ES-I3 (cell line): ENCODE results near the gene VWA5B1.

ENCODE experiments used
- H3K36me3 ChIP-seq: 2 replicates; pipeline ENCODE4 v1.6.1; 2013; ENCODE audit warnings: mild to moderate bottlenecking, low read length, control low read depth, moderate library complexity; ENCODE audit not compliant: insufficient read depth
- H3K4me1 ChIP-seq: 2 replicates; pipeline ENCODE4 v1.6.1; 2013; ENCODE audit warnings: mild to moderate bottlenecking, control low read depth, low read length; ENCODE audit not compliant: insufficient read depth
- H3K9ac ChIP-seq: 2 replicates; pipeline ENCODE4 v1.6.1; 2013; ENCODE audit warnings: low read depth, mild to moderate bottlenecking, low read length, moderate library complexity
- H3K9me3 ChIP-seq: 2 replicates; pipeline ENCODE4 v1.6.1; 2013; ENCODE audit warnings: mild to moderate bottlenecking, low read length, moderate library complexity; ENCODE audit not compliant: control insufficient read depth, insufficient read depth

Gene VWA5B1

DNA sequence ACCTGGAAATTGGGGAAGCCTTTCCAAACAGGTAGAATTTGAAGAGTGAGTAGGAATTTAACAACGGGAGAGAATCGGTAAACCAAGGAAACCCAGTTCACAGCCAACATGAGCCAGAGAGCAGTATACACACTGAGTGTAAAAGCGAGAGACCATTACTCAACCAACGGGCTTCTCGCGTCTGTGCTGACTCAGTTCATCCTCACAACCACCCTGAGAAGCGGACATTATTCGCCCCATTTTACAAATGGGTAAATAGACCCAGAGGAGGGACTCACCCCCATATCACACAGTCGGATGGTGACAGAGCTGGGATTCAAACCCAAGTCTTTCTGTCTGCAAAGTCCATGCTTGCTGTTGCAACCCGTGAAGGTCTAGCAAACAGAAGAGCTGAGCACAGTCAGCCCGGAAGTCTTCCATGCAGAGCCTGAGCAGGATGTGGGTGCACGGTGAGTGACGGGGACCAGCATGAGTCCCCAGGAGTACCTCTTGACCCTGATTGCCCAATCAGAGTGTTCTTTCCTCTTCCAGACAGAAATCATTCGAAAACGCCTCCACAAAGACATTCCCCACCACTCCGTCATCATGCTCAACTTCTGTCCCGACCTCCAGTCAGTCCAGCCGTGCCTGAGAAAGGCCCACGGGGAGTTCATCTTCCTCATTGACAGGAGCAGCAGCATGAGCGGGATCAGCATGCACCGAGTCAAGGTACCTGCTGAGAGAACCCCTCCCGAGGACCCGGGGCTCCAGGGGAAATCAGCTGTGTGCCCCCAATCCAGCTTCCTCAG, 32.3 kb downstream of the VWA5B1 start:
- H3K9ac ChIP-seq: no peak overlapping the region
- no peaks in the 10 kb centered on the region for H3K36me3 ChIP-seq
- peaks cover 4% of the 10 kb centered on the region; the same call in 1 of the 2 replicates for H3K4me1 ChIP-seq
- H3K9me3 ChIP-seq: no peaks in the 10 kb centered on the region

DNA sequence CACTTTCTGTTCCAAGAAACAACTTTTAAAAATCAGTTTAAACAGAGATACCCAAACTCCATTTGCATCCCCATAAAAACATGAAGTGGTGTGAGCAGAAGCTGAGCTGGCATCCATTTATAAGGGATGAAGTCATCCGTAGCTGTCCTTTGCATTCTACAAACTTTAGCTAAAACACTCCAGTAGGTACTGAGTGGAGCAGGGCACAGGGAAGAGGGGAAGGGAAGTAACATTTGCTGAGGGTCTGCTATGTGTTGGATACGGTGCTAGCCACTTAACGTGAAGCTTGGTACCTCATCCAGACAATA, 32.9 kb downstream of the VWA5B1 start:
- H3K4me1 ChIP-seq: peaks cover 4% of the 10 kb centered on the region; the same call in 1 of the 2 replicates
- H3K9ac ChIP-seq: no peak overlapping the region
- H3K36me3 ChIP-seq: no peaks in the 10 kb centered on the region
- H3K9me3 ChIP-seq: no peaks in the 10 kb centered on the region

- Histone ChIP-seq H3K36me3 (no peaks in the 10 kb centered on the region), H3K4me1 (0 out of 2 replicates have a peak, but pooled peaks cover 4% of the 10 kb centered on the region), H3K9me3 (no peaks in the 10 kb centered on the region), H3K9ac (no peak overlapping the region)
Measured at GRCh38 chr1:20324704-20325406, 34.2 kb downstream of the VWA5B1 start.

- H3K36me3 ChIP-seq: no peaks in the 10 kb centered on the region
Measured at GRCh38 chr1:20325407-20325843, 34.8 kb downstream of the VWA5B1 start.

DNA sequence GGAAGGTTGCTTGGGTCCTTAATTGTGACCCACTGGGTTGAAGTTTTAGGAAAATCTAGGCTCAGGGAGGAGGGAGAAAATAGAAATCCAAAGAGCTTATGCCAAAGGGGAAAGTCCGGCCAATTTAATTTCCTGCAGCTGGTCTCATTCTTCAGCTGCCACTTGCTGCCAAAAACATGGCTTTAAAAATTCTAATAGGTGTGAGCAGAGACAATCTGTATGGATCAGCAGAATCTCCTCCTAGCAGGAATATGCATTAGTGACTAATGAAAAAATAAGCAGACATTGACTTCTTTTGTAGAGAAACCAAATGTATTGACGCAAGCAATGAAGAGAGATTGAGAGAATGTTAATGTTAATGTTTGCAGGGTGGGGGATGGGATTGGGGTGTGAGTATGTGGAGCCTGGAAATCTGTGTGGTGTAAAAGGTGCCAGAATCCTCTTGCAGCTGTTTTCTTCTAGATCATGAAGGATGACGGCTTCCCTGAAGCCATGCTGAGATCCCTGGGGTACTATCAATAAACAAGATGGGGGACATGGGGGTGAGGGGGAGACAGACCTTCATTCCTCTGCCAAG, 35.3 kb downstream of the VWA5B1 start:
- 0 out of 2 replicates have a peak, but pooled peaks cover 4% of the 10 kb centered on the region for H3K4me1 ChIP-seq
- H3K9ac ChIP-seq: no peak overlapping the region
- H3K9me3 ChIP-seq: no peaks in the 10 kb centered on the region
- H3K36me3 ChIP-seq: no peaks in the 10 kb centered on the region

More at GRCh38 chr1:20325407-20325843, 34.8 kb downstream of the VWA5B1 start:
- no peak overlapping the region for H3K9ac ChIP-seq
- no peaks in the 10 kb centered on the region for H3K9me3 ChIP-seq
- 0 out of 2 replicates have a peak, but pooled peaks cover 4% of the 10 kb centered on the region for H3K4me1 ChIP-seq

GRCh38 chr1:20327467-20327866, 36.8 kb downstream of the VWA5B1 start:
- no peaks in the 10 kb centered on the region for H3K9me3 ChIP-seq
- H3K9ac ChIP-seq: no peak overlapping the region
- H3K36me3 ChIP-seq: no peaks in the 10 kb centered on the region
- H3K4me1 ChIP-seq: 0 out of 2 replicates have a peak, but pooled peaks cover 4% of the 10 kb centered on the region

DNA sequence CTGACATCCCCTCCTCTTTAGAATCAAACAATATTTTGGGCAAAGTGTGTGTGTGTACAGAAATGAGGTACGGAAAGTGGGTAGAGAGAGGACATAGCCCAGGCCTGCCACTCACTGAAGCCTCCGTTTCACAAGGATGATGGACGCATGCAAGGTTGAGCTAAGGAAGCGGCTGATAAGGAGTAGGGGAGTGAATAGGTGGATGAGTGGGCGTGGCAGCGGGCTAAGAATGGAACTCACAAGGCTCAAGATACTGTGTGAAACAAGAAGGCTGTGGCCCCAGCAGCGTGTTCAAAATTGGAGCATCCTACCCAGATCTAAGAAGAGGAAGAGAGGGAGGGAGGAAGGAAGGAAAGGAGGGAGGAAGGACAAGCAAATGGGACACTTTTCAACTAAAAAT, 37.5 kb downstream of the VWA5B1 start:
- Histone ChIP-seq H3K4me1 (0 out of 2 replicates have a peak, but pooled peaks cover 4% of the 10 kb centered on the region), H3K36me3 (no peaks in the 10 kb centered on the region), H3K9ac (no peak overlapping the region), H3K9me3 (no peaks in the 10 kb centered on the region)

DNA sequence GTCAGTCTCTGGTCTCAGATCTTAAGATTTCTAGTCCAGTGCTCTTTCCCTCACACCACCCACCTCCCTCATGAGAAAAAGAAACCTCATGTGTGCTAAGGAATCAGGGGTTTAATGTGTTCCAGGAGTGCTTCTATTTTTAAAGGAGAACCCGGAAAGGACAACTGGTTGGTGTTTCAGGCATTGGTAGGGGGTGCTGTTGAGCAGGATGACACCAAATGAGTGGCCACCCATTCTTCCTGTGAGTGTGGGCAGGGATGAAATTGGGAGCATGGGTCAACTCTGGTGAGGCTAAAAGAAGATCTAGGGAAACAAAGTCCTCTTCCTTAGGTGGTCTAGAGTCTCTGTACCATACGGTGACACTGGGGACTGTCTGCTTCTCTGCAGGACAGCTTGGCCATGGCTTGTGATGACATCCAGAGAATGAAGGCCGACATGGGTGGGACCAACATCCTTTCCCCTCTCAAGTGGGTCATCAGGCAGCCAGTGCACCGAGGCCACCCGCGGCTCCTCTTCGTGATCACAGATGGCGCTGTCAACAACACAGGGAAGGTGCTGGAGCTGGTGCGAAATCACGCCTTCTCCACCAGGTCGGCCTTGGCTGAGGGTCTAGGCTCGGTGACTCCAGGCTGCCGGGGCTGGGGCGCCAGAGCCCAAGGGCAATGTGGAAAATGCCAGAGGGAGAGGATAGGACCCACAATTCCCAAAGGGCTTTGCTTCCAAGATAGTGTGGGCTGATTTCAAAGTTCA, 39.3 kb downstream of the VWA5B1 start:
- Histone ChIP-seq H3K9me3 (no peaks in the 10 kb centered on the region), H3K36me3 (no peaks in the 10 kb centered on the region), H3K4me1 (0 out of 2 replicates have a peak, but pooled peaks cover 4% of the 10 kb centered on the region), H3K9ac (no peak overlapping the region)

- Histone ChIP-seq H3K9ac (no peak overlapping the region), H3K9me3 (no peaks in the 10 kb centered on the region), H3K4me1 (no peaks in the 10 kb centered on the region), H3K36me3 (no peaks in the 10 kb centered on the region)
Measured at GRCh38 chr1:20334103-20334502, 43.4 kb downstream of the VWA5B1 start.

DNA sequence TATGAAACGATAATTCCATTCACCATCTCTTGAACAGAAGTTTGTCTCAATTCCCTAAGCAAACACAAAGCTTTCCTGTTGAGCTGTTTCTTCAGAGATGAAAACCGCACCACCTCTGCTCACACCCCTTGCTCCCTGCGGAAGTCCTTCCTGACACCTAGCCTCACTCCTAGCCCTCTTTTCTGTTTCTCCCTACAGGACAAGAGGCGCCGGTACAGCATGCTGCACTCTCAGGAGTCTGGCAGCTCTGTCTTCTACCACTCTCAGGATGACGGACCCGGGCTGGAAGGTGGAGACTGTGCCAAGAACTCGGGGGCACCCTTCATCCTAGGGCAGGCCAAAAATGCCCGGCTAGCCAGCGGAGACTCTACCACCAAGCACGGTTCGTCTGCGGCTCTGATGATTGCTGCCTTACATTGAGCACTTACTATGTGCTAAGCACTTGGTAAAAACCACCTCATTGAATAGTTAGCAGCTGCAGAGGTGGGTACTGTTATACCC, 45.5 kb downstream of the VWA5B1 start:
- Histone ChIP-seq H3K36me3 (no peaks in the 10 kb centered on the region), H3K4me1 (no peaks in the 10 kb centered on the region), H3K9ac (no peak overlapping the region), H3K9me3 (no peaks in the 10 kb centered on the region)

DNA sequence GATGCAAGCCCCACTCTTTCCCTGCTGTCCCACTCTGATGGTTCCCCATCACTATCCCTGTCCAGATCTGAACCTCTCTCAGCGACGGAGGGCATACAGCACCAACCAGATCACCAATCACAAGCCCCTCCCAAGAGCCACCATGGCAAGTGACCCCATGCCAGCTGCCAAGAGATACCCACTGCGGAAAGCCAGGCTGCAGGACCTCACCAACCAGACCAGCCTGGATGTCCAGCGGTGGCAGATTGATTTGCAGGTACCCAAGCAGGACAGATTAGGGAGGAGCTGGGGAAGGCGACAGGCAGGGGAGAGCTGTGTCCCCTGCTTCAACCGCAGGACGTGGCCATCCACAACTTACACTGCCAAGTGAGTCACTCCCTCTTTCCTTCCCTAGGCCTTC, 46.9 kb downstream of the VWA5B1 start:
- H3K4me1 ChIP-seq: peaks cover 2% of the 10 kb centered on the region; the same call in 1 of the 2 replicates

DNA sequence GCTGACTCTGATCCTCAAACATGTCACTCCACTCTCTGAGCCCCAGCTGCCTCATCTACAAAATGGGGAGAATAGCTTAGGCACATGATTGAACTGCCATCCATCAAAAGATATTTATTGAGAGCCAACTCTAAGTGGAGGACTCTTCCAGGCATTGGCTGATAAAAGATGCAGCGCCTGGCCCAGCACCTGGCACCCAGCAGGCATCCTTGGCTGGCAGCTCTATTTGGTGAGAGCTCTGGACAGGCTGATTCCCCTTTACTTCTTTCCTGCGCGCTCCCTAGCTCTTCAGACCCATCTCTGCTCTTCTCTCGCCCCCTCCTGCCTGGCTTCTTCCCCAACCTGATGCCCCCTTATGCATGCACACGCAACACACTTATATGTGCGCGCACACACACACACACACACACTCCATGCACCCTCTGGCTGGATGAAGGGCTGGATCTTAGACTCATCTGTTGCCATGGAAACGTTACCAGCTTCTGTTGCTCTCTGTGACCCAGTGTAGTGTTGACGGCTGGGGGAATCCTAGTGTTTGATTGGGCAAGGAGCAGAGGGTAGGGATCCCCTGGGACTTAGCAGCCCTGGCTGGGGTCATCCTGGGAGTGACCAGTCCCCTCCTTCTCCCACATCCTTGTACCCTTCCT, 49.3 kb downstream of the VWA5B1 start:
- Histone ChIP-seq H3K9ac (no peak overlapping the region), H3K36me3 (no peaks in the 10 kb centered on the region), H3K4me1 (peaks cover 4% of the 10 kb centered on the region; the same call in 1 of the 2 replicates), H3K9me3 (no peaks in the 10 kb centered on the region)

More for the DNA sequence above, 46.9 kb downstream of the VWA5B1 start:
- H3K9me3 ChIP-seq: no peaks in the 10 kb centered on the region
- H3K36me3 ChIP-seq: no peaks in the 10 kb centered on the region
- no peak overlapping the region for H3K9ac ChIP-seq

DNA sequence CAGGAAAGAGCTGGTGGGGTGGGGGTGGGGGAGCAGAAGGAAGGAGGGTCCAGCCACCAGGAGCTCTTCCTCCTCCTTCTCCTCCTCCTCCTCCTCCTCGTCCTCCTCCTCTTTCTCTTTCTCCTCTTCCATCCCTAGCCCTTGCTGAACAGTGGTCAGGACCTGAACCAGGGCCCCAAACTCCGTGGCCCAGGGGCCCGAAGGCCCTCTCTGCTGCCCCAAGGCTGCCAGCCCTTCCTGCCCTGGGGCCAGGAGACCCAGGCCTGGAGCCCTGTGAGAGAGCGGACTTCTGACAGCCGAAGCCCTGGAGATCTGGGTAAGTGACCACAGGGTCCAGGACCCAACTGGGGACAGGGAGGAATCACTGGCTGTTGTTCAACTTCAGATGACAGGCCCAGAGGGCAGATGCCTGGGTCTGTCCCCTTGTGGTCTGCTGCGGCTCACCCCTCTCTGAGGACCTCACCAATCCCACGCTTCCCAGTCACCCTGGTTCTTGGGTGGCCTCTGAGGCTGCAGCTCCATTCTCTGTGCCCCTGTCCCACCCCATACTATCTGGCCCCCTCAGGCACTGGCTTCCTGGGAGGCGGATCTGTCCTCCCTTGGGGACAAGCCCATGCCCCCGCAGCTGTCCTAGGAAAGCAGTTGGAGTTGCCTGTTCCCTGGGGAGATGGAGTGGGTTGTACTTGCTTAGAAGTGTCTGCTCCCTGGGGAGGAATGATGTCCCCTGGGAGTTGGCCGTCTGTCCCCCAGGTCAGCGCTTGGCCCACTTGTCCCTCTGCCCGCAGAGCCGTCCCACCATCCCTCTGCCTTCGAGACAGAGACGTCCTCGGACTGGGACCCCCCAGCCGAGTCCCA, 51.8 kb downstream of the VWA5B1 start:
- H3K4me1 ChIP-seq: peaks cover 4% of the 10 kb centered on the region; the same call in 1 of the 2 replicates
- H3K9ac ChIP-seq: peak overlapping the region; percentile 60
- H3K36me3 ChIP-seq: no peaks in the 10 kb centered on the region
- no peaks in the 10 kb centered on the region for H3K9me3 ChIP-seq
